C4-2B (cell line): Measurements from ENCODE around the gene SLC51B.
"Not testable (repeated sequence)": the region's sequence is repeated elsewhere in the genome, so short reads cannot be mapped to it uniquely, and the experiment has no call there.

ENCODE experiments used
- H3K27ac ChIP-seq: fragments of 450-650 bp; 2 replicates; pipeline ENCODE4 v1.5.1; 2017
- CTCF ChIP-seq: fragments of 450-650 bp; conservative IDR thresholded peaks from 2 replicates; pipeline ENCODE4 v1.5.1; 2017; ENCODE audit warnings: mild to moderate bottlenecking
- ZFX ChIP-seq: fragments of 450-650 bp; IDR thresholded peaks from 2 replicates; pipeline ENCODE4 v1.6.1; 2017

SLC51B gene

GRCh38 chr15:65044724-65045481, at the start of gene SLC51B:
TSS of gene SLC51B (plus strand) at chr15:65045387. CDS start at chr15:65050005, 4,618 bp downstream.
- no peak for TF ChIP-seq ZFX
- TF ChIP-seq CTCF, result no peak
- H3K27ac ChIP-seq, result no peak within 1 kb of the TSS

GRCh38 chr15:64997066-64997465, 48.1 kb upstream of the SLC51B start:
- H3K27ac ChIP-seq, result no peak overlapping the region
- TF ChIP-seq CTCF, result no peak
- no peak for TF ChIP-seq ZFX

GRCh38 chr15:64997745-64998375, 47.3 kb upstream of the SLC51B start:
- TF ChIP-seq CTCF, result no peak
- TF ChIP-seq ZFX, result no peak
- no peak overlapping the region for H3K27ac ChIP-seq

- TF ChIP-seq CTCF (no peak), ZFX (no peak)
- no peak overlapping the region for H3K27ac ChIP-seq
These were observed 40.2 kb upstream of the SLC51B start for GRCh38 chr15:65004993-65005392.

- TF ChIP-seq CTCF (no peak), ZFX (no peak)
- H3K27ac ChIP-seq, result no peak overlapping the region
These were observed 38.3 kb upstream of the SLC51B start for GRCh38 chr15:65006876-65007275.

- H3K27ac ChIP-seq, result no peak overlapping the region
- TF ChIP-seq CTCF (no peak), ZFX (no peak)
These were observed 36.2 kb upstream of the SLC51B start for GRCh38 chr15:65008983-65009382.

GRCh38 chr15:65011198-65011597, 34.0 kb upstream of the SLC51B start:
- H3K27ac ChIP-seq, result not testable (repeated sequence)

GRCh38 chr15:65020419-65020818, 24.8 kb upstream of the SLC51B start:
- H3K27ac ChIP-seq, result no peak overlapping the region
- no peak for TF ChIP-seq ZFX
- no peak for TF ChIP-seq CTCF
